HepG2 (cell line): ENCODE measurements around the gene EIF3L. TPM values are rescaled to one million over a fixed set of nuclear protein-coding genes. Genes with fewer than 3 reads are reported as not detected.
A peak's percentile ranks its signal among the peaks of the same experiment; 100 is the strongest.

Source experiments
- ATF7 ChIP-seq, 2 experiments: fragments of 450-650 bp in 1 of 2; sonication (generic) in 1 of 2; formaldehyde crosslinking in 1 of 2; IDR thresholded peaks; 2 replicates each; pipeline versions ENCODE4 v1.4.0 to v1.6.1; 2016 to 2020; ENCODE audit warnings: antibody characterized with exemption in 1 of 2, mild to moderate bottlenecking in 1 of 2, missing genetic modification reagents in 1 of 2
- BCL6 ChIP-seq: IDR thresholded peaks from 2 replicates; pipeline ENCODE4 v1.6.1; 2016; ENCODE audit warnings: missing genetic modification reagents, missing compliant biosample characterization
- CERS6 ChIP-seq: sonication (generic); formaldehyde crosslinking; IDR thresholded peaks from 2 replicates; pipeline ENCODE4 v1.5.0; 2020; ENCODE audit warnings: missing genetic modification reagents
- FOXM1 ChIP-seq: sonication (generic); formaldehyde crosslinking; IDR thresholded peaks from 2 replicates; pipeline ENCODE4 v1.5.0; 2020; ENCODE audit warnings: missing genetic modification reagents
- HHEX ChIP-seq: IDR thresholded peaks from 2 replicates; pipeline ENCODE4 v1.6.1; 2016; ENCODE audit warnings: control low read depth
- HMG20A ChIP-seq: IDR thresholded peaks from 2 replicates; pipeline ENCODE4 v1.6.1; 2016; ENCODE audit warnings: borderline replicate concordance
- KDM5B ChIP-seq: sonication (generic); formaldehyde crosslinking; IDR thresholded peaks from 2 replicates; pipeline ENCODE4 v1.4.0; 2020; ENCODE audit warnings: missing genetic modification reagents, mild to moderate bottlenecking, borderline replicate concordance
- KIAA2018 ChIP-seq: sonication (generic); formaldehyde crosslinking; IDR thresholded peaks from 2 replicates; pipeline ENCODE4 v1.5.0; 2020; ENCODE audit warnings: mild to moderate bottlenecking, missing genetic modification reagents, borderline replicate concordance
- KLF9 ChIP-seq: IDR thresholded peaks from 2 replicates; pipeline ENCODE4 v1.6.1; 2016; ENCODE audit warnings: low read depth
- NFYB ChIP-seq: sonication (generic); formaldehyde crosslinking; IDR thresholded peaks from 2 replicates; pipeline ENCODE4 v1.4.0; 2020; ENCODE audit warnings: missing genetic modification reagents
- PHF8 ChIP-seq: sonication (generic); formaldehyde crosslinking; IDR thresholded peaks from 2 replicates; pipeline ENCODE4 v1.5.0; 2020; ENCODE audit warnings: missing genetic modification reagents
- SALL1 ChIP-seq: sonication (generic); formaldehyde crosslinking; IDR thresholded peaks from 2 replicates; pipeline ENCODE4 v1.8.0; 2022; ENCODE audit warnings: mild to moderate bottlenecking, missing genetic modification reagents
- SAP130 ChIP-seq: IDR thresholded peaks from 2 replicates; pipeline ENCODE4 v1.6.1; 2016; ENCODE audit warnings: low read depth
- TBP ChIP-seq: sonication (generic); formaldehyde crosslinking; IDR thresholded peaks from 2 replicates; pipeline ENCODE4 v1.5.0; 2020; ENCODE audit warnings: missing genetic modification reagents
- ZHX1 ChIP-seq: sonication (generic); formaldehyde crosslinking; IDR thresholded peaks from 2 replicates; pipeline ENCODE4 v1.8.1; 2022; ENCODE audit warnings: low read depth, mild to moderate bottlenecking, missing genetic modification reagents
- ZNF124 ChIP-seq: sonication (generic); formaldehyde crosslinking; IDR thresholded peaks from 2 replicates; pipeline ENCODE4 v1.4.0; 2020; ENCODE audit warnings: missing genetic modification reagents
- ZNF20 ChIP-seq: sonication (generic); formaldehyde crosslinking; IDR thresholded peaks from 2 replicates; pipeline ENCODE4 v1.4.0; 2020; ENCODE audit warnings: mild to moderate bottlenecking, moderate library complexity, missing genetic modification reagents
- ZNF614 ChIP-seq: IDR thresholded peaks from 2 replicates; pipeline ENCODE4 v1.6.1; 2018; ENCODE audit warnings: missing biosample characterization, missing genetic modification reagents, inconsistent platforms, borderline replicate concordance
- ZNF7 ChIP-seq: IDR thresholded peaks from 2 replicates; pipeline ENCODE4 v1.6.1; 2016; ENCODE audit warnings: missing biosample characterization, missing genetic modification reagents
- polyA plus RNA-seq, 8 experiments: library from polyadenylated mRNA; depleted of rRNA in 3 of 8; stranded (reverse) in 7 of 8; unstranded in 1 of 8; fragments of >200 nt; fragmentation: Illumina TruSeq in 4 of 8; extraction: Trizol in 4 of 8; gene quantifications; 2 replicates each; pipeline versions ENCODE4 v1.2.1 to v1.2.3, GENCODE V29; 2011 to 2016; ENCODE audit warnings: low read depth in 4 of 8, missing spikeins in 1 of 8, mixed read lengths in 1 of 8; ENCODE audit not compliant: insufficient read depth in 1 of 8
- total RNA-seq, 5 experiments: library from RNA; depleted of rRNA; stranded (reverse); fragments of >200 nt; fragmentation: Illumina TruSeq; extraction: Trizol; gene quantifications; 2 replicates each; pipeline ENCODE4 v1.2.3, GENCODE V29; 2016; ENCODE audit warnings: low read depth in 1 of 5

The EIF3L gene
- total and polyA plus RNA-seq, 2 of the 13 experiments (the other 11 are each of a cell fraction or from before 2014, with no cell fraction given): 514 to 793 TPM

- TF ChIP-seq NFYB (CRISPR knock-in tag): no peak
- peak; percentile 77; the same call in 1 of the 2 replicates for TF ChIP-seq KLF9
- TF ChIP-seq HMG20A: no peak
- no peak for TF ChIP-seq HHEX (CRISPR knock-in tag)
- TF ChIP-seq SAP130 (CRISPR knock-in tag): peak; percentile 80
- peak; percentile 84; the same call in 1 of the 2 replicates for TF ChIP-seq ZNF124
- TF ChIP-seq ATF7 (IDR thresholded peaks at IDR 0.05): no peak
- TF ChIP-seq ATF7 (CRISPR knock-in tag; IDR thresholded peaks at IDR 0.05): no peak
- no peak for TF ChIP-seq ZNF7 (CRISPR knock-in tag)
- peak; percentile 51; the same call in 1 of the 2 replicates for TF ChIP-seq KDM5B (CRISPR knock-in tag)
- no peak for TF ChIP-seq ZNF20 (CRISPR knock-in tag)
- no peak for TF ChIP-seq CERS6 (CRISPR knock-in tag)
- 0 out of 2 replicates have a peak, but pooled peaks have one; percentile 35 for TF ChIP-seq PHF8 (CRISPR knock-in tag)
- TF ChIP-seq SALL1 (CRISPR knock-in tag): peak; percentile 84
- no peak for TF ChIP-seq FOXM1 (CRISPR knock-in tag)
- TF ChIP-seq ZNF614 (CRISPR knock-in tag): peak; percentile 77; the same call in 1 of the 2 replicates
- no peak for TF ChIP-seq TBP (CRISPR knock-in tag)
- TF ChIP-seq ZHX1 (CRISPR knock-in tag): 0 out of 2 replicates have a peak, but pooled peaks have one; percentile 31
- peak; percentile 57; the same call in 1 of the 2 replicates for TF ChIP-seq BCL6 (CRISPR knock-in tag)
- no peak for TF ChIP-seq KIAA2018
Measured at GRCh38 chr22:37933711-37934376, 84.6 kb downstream of the EIF3L start (continued).
